ENCODE measurements around the gene CAPS.

Gene CAPS

GRCh38 chr19:5929625-5930024 lies 15.6 kb downstream of the CAPS start:
- no peaks in the 10 kb centered on the region for H3K9me3 Mint-ChIP-seq
- DNase-seq (no peak), ATAC-seq (no peak)
- H3K36me3 Mint-ChIP-seq (ENCODE audit: low read depth): peaks cover 25% of the 10 kb centered on the region
- H3K4me3 Mint-ChIP-seq: no peak overlapping the region
- H3K4me1 Mint-ChIP-seq: no peaks in the 10 kb centered on the region
- no peaks in the 10 kb centered on the region for H3K27me3 Mint-ChIP-seq
- H3K27ac Mint-ChIP-seq: no peak overlapping the region

DNA sequence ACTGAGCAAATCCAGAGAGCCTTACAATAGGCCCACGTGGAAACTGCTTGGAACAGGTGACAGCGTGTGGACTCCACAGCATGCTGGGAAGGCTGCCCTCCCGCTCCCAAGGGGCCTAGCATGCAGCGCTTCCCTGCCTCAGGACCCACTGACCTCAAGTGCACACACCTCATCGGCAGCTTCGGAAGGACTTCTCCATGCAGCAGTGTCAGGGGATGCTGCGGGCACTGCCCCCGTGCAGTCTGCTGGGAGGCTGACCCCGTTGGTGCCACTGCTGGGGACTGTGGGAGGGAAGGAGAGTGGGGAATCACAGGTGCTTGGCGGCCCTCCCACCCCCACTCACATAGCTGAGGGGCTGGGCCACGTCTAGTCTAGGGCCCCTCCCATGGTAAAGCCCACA lies 17.2 kb downstream of the CAPS start:
- H3K36me3 Mint-ChIP-seq (ENCODE audit: low read depth): peaks cover 27% of the 10 kb centered on the region
- DNase-seq: no peak
- H3K27me3 Mint-ChIP-seq: no peaks in the 10 kb centered on the region
- no peaks in the 10 kb centered on the region for H3K4me1 Mint-ChIP-seq
- no peaks in the 10 kb centered on the region for H3K9me3 Mint-ChIP-seq
- no peak overlapping the region for H3K4me3 Mint-ChIP-seq
- no peak overlapping the region for H3K27ac Mint-ChIP-seq
- ATAC-seq: no peak

DNA sequence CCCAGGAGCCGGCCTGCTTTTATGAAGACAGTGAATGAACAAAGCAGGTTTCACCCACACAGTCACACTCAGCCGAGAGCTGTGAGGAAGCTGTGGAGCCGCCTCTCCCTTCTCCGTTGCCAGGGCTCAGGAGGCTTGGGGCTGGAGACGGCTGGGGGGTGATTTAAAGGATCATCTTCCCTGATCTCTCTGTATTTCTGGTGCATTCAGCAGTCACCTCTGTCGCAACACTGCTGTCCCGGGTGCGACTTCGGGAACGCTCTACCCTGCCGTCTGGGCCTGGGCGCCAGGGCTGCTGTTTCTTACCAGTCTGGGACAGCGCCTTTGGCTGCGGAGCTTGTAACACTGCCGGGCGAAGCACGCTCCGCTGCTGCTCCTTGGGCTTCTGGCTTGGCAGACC lies 18.1 kb downstream of the CAPS start:
- DNase-seq (no peak), ATAC-seq (no peak)
- Mint-ChIP-seq H3K36me3 (ENCODE audit: low read depth) (peaks cover 29% of the 10 kb centered on the region), H3K4me1 (no peaks in the 10 kb centered on the region), H3K9me3 (no peaks in the 10 kb centered on the region), H3K4me3 (no peak overlapping the region), H3K27me3 (no peaks in the 10 kb centered on the region), H3K27ac (no peak overlapping the region)

GRCh38 chr19:5932609-5933262 lies 18.7 kb downstream of the CAPS start:
- H3K36me3 Mint-ChIP-seq (ENCODE audit: low read depth): peaks cover 31% of the 10 kb centered on the region
- ATAC-seq (no peak), DNase-seq (no peak)
- H3K4me3 Mint-ChIP-seq: no peak overlapping the region
- H3K9me3 Mint-ChIP-seq: no peaks in the 10 kb centered on the region
- no peak overlapping the region for H3K27ac Mint-ChIP-seq
- no peaks in the 10 kb centered on the region for H3K27me3 Mint-ChIP-seq
- H3K4me1 Mint-ChIP-seq: no peaks in the 10 kb centered on the region

DNA sequence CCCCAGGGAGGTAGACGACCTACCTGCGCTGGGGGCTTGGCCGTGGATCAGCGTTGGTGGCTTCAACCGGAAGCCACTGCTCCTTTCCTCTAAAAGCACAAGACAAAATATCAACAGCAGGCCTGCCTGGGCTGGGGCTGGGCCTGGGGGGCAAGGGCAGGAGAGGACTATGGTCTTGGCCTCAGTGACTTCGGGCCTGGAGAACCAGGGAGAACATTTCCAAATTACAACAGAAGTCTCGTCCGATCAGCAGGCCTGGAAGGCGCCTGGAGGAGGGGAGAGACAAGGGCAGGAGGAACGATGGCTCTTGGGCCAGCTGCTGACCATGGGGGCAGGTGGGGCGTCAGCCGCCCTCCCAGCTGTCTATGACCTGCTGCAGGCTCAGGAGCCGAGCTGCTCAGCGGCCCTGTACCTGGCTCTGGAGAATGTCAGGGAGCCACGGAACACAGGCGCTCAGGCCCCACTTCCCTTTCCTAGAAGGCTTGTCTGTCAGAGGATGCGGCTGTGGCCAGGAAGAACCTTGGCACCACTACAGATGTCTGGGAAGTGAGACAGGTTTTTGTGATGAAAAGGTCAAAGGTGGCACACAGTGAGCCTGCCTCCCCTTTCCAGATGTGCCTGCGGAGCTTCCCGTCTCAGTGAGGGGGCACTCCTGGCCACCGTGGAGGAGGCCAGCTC lies 19.5 kb downstream of the CAPS start:
- ATAC-seq (no peak), DNase-seq (no peak)
- Mint-ChIP-seq H3K9me3 (no peaks in the 10 kb centered on the region), H3K36me3 (ENCODE audit: low read depth) (peaks cover 30% of the 10 kb centered on the region), H3K27me3 (no peaks in the 10 kb centered on the region), H3K4me3 (no peak overlapping the region), H3K27ac (no peak overlapping the region), H3K4me1 (no peaks in the 10 kb centered on the region)

GRCh38 chr19:5934069-5934401 lies 20.0 kb downstream of the CAPS start:
- no peak for ATAC-seq
- Mint-ChIP-seq H3K9me3 (no peaks in the 10 kb centered on the region), H3K4me1 (no peaks in the 10 kb centered on the region), H3K27me3 (no peaks in the 10 kb centered on the region), H3K4me3 (no peak overlapping the region), H3K36me3 (ENCODE audit: low read depth) (peaks cover 25% of the 10 kb centered on the region), H3K27ac (no peak overlapping the region)
- DNase-seq: no peak

DNA sequence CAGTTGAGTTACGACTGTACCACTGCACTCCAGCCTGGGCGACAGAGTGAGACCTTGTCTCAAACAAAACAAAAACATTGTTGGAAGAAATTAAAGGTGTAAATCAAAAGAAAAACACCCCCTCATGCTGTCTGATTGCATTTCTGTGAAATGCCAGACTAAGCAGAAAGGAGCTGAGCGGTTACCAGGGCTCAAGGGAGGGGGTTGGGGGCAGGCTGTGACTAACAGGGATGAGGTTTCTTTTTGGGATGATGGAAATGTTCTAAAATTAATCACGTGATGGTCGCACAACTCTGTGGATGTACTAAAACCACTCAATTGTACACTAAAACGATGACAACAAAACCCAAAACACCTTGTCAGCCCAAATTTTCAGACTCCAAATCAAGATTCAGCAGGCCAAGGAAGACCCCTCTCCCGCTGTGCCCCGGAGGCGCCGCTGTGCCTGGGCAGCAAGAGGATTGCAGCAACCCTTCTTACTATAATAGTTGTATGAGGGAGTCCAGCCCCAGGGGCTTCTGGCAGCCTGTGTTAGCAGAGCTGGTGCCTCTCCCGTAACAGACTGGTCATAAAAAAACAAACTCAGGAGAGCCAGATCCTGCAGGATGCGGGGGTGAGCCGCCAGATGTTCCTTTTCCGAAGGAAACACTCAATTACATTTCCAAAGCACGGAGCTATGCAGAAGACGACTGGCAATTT lies 20.9 kb downstream of the CAPS start:
- H3K9me3 Mint-ChIP-seq: no peaks in the 10 kb centered on the region
- DNase-seq (no peak), ATAC-seq (no peak)
- H3K4me1 Mint-ChIP-seq: no peaks in the 10 kb centered on the region
- H3K27me3 Mint-ChIP-seq: no peaks in the 10 kb centered on the region
- peaks cover 25% of the 10 kb centered on the region for H3K36me3 Mint-ChIP-seq (ENCODE audit: low read depth)
- H3K27ac Mint-ChIP-seq: no peak overlapping the region
- H3K4me3 Mint-ChIP-seq: no peak overlapping the region

DNA sequence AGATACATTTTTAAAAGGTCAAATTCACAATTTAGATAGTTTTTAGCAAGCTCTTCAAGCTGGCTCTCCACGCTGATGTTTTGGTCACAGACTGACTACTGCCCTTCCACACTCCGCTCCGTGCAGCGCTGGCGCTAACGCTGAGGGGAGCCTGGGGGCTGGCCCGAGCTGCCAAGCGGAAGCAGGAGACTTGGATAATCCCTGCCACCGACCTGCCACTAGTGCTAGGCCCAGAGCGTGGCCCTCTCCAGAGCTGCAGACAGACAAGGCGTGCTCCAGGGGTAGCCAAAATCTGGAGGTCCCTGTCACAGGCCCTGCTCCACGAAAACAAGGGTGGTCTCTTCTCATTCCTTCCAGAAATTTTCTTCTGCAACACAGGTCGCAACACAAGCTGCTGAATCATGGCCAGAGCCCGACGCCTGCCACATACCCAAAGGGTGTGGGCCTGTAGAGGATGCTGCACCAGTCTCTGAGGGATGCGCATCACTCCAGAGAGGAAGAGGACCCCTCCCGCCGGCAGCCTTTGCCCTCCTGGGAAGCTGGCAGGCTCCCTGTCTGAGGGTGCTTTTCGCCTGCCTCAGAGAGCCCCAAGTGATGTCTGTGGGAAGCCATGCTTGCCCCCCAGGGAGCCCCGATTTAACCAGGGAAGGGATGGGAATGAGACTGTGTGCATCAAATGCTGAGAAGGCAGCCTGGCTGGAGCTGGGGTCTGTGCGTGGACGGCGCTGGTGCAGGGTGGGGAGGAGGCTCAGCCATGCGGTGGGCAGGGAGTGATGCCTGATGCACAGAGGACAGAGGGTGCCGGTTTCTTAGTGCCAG lies 21.6 kb downstream of the CAPS start:
- H3K27me3 Mint-ChIP-seq: no peaks in the 10 kb centered on the region
- no peak overlapping the region for H3K4me3 Mint-ChIP-seq
- H3K4me1 Mint-ChIP-seq: no peaks in the 10 kb centered on the region
- no peak for ATAC-seq
- peaks cover 27% of the 10 kb centered on the region for H3K36me3 Mint-ChIP-seq (ENCODE audit: low read depth)
- H3K27ac Mint-ChIP-seq: no peak overlapping the region
- no peaks in the 10 kb centered on the region for H3K9me3 Mint-ChIP-seq
- DNase-seq: no peak

GRCh38 chr19:5936292-5936592 lies 22.2 kb downstream of the CAPS start:
- Mint-ChIP-seq H3K9me3 (no peaks in the 10 kb centered on the region), H3K27ac (no peak overlapping the region)

DNA sequence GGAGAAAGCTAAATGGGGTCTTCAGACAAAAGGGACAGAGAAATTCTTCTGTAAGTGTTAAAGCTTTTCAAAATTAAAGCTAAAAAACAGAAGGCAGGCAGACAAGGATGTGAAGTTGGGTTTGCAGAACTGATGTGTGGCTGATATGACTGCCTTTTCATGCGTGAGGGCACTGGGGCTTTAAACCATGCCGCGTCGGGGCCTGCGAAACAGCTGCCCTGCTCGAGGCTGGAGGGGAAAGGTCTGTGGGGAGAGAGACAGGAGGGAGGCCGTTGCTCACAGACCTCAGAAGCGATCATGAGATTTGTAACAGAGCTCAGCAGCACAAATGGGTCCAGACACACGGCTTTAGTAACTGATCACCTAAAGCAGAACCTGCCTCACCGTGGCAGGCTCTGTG lies 23.5 kb downstream of the CAPS start:
- Mint-ChIP-seq H3K27me3 (no peaks in the 10 kb centered on the region), H3K9me3 (no peaks in the 10 kb centered on the region), H3K36me3 (ENCODE audit: low read depth) (peaks cover 22% of the 10 kb centered on the region), H3K4me3 (no peak overlapping the region), H3K4me1 (no peaks in the 10 kb centered on the region), H3K27ac (no peak overlapping the region)
- ATAC-seq: no peak
- DNase-seq: no peak

More at GRCh38 chr19:5936292-5936592, 22.2 kb downstream of the CAPS start:
- Mint-ChIP-seq H3K27me3 (no peaks in the 10 kb centered on the region), H3K4me1 (no peaks in the 10 kb centered on the region), H3K4me3 (no peak overlapping the region), H3K36me3 (ENCODE audit: low read depth) (peaks cover 22% of the 10 kb centered on the region)
- ATAC-seq (no peak), DNase-seq (no peak)

GRCh38 chr19:5940260-5941208 lies 26.5 kb downstream of the CAPS start:
- Mint-ChIP-seq H3K27me3 (no peaks in the 10 kb centered on the region), H3K27ac (no peak overlapping the region), H3K36me3 (ENCODE audit: low read depth) (peaks cover 22% of the 10 kb centered on the region), H3K9me3 (no peaks in the 10 kb centered on the region), H3K4me1 (peaks cover 21% of the 10 kb centered on the region), H3K4me3 (no peak overlapping the region)
- DNase-seq (no peak), ATAC-seq (no peak)

DNA sequence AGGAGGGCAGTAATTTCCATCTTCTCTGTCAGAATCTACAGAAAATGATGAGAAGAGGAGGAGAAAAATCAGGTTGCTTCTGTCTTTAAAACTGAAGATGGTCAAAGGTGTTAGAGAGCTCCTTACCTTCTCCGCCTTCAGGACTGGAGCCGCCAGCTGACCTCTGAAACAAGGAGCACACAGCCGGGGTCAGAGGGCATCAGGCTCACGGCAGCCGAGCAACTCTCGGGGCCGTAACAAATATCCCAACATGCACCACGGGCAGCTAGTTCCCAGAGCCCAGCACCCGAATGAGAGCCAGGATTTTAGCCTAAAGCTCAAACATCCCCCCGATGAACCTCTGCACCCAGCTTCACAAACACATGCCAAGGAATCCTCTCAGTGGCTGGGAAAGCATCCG lies 27.6 kb downstream of the CAPS start:
- Mint-ChIP-seq H3K9me3 (no peaks in the 10 kb centered on the region), H3K4me3 (no peak overlapping the region), H3K36me3 (ENCODE audit: low read depth) (peaks cover 20% of the 10 kb centered on the region), H3K27ac (no peak overlapping the region), H3K27me3 (no peaks in the 10 kb centered on the region), H3K4me1 (peaks cover 28% of the 10 kb centered on the region)
- ATAC-seq: no peak
- DNase-seq: no peak

DNA sequence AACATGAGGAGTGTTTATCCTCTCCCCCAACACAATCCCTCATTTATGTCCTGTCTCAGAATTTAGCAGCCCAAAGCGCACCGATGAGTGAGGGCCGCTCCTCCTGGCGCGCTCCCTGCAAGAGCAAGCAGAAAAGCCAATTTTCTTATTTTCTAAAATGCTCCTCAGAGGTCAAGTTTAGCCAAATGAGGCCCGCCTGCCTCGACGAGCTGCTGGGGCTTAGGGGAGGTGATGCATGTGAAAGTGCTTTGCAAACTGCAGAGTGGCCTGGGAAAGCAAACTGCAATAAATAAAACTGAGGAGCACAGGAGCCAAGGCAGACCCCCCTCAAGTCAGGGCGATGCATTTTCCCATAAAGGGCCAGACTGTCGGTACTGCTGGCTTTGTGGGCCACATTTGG lies 29.0 kb downstream of the CAPS start:
- no peak overlapping the region for H3K4me3 Mint-ChIP-seq
- H3K27me3 Mint-ChIP-seq: no peaks in the 10 kb centered on the region
- peaks cover 40% of the 10 kb centered on the region for H3K4me1 Mint-ChIP-seq
- ATAC-seq: no peak
- DNase-seq: no peak
- no peak overlapping the region for H3K27ac Mint-ChIP-seq
- no peaks in the 10 kb centered on the region for H3K9me3 Mint-ChIP-seq
- peaks cover 18% of the 10 kb centered on the region for H3K36me3 Mint-ChIP-seq (ENCODE audit: low read depth)

- H3K27ac Mint-ChIP-seq: no peak overlapping the region
- H3K9me3 Mint-ChIP-seq: no peaks in the 10 kb centered on the region
- DNase-seq (no peak), ATAC-seq (peak; percentile 50)
- no peaks in the 10 kb centered on the region for H3K27me3 Mint-ChIP-seq
- peaks cover 16% of the 10 kb centered on the region for H3K36me3 Mint-ChIP-seq (ENCODE audit: low read depth)
- peaks cover 44% of the 10 kb centered on the region for H3K4me1 Mint-ChIP-seq
- H3K4me3 Mint-ChIP-seq: no peak overlapping the region
Measured at GRCh38 chr19:5943623-5944022, 29.6 kb downstream of the CAPS start.

Measured in activated naive CD8-positive, alpha-beta T cell treated with anti-CD3 and anti-CD28 coated beads, Interleukin-2, amount 50 U/mL, for 24 hours (primary cell).